OCI-LY3 (cell line): ENCODE results near the gene RXRA.

ENCODE experiments used
- H2AFZ ChIP-seq: fragments of 200-600, 300-600 bp; shearing (Covaris generic); 2 replicates; pipeline ENCODE4 v1.6.0; 2014; ENCODE audit warnings: antibody characterized with exemption, low read depth, low read length
- H3K27ac ChIP-seq: fragments of 200-600, 300-600 bp; sonication (generic); 2 replicates; pipeline ENCODE4 v1.5.1; 2014; ENCODE audit warnings: mild to moderate bottlenecking, low read length, moderate library complexity, mixed read lengths
- H3K27me3 ChIP-seq: fragments of 200-600, 300-600 bp; sonication (generic); 2 replicates; pipeline ENCODE4 v1.6.1; 2014; ENCODE audit warnings: low read depth, low read length, mixed read lengths
- H3K36me3 ChIP-seq: fragments of 200-600, 300-600 bp; sonication (generic); replicated peaks from 2 replicates; pipeline ENCODE3; 2014; ENCODE audit warnings: low read depth, low read length, mixed read lengths
- H3K4me1 ChIP-seq: fragments of 300-600, 200-600 bp; sonication (generic); 2 replicates; pipeline ENCODE4 v1.6.1; 2014; ENCODE audit warnings: low read length, mixed read lengths
- H3K4me2 ChIP-seq: fragments of 200-600, 300-600 bp; sonication (generic); 2 replicates; pipeline ENCODE4 v1.6.1; 2014; ENCODE audit warnings: low read length, mixed read lengths
- H3K4me3 ChIP-seq: fragments of 300-600, 200-600 bp; sonication (generic); 2 replicates; pipeline ENCODE4 v1.5.1; 2014; ENCODE audit warnings: antibody characterized with exemption, mild to moderate bottlenecking, low read length, moderate library complexity
- H3K79me2 ChIP-seq: fragments of 300-600, 200-600 bp; shearing (Covaris generic); 2 replicates; pipeline ENCODE4 v1.6.1; 2014; ENCODE audit warnings: mild to moderate bottlenecking, low read length, mixed read lengths
- H3K9ac ChIP-seq: fragments of 300-600, 200-600 bp; shearing (Covaris generic); 2 replicates; pipeline ENCODE4 v1.6.0; 2014; ENCODE audit warnings: mild to moderate bottlenecking, low read length, moderate library complexity
- H3K9me3 ChIP-seq: fragments of 200-600, 300-600 bp; shearing (Covaris generic); 2 replicates; pipeline ENCODE4 v1.6.1; 2014; ENCODE audit warnings: low read length, mixed read lengths; ENCODE audit not compliant: insufficient read depth
- H4K20me1 ChIP-seq: fragments of 200-600, 300-600 bp; sonication (generic); 2 replicates; pipeline ENCODE4 v1.6.1; 2016; ENCODE audit warnings: low read length, mixed read lengths; ENCODE audit not compliant: insufficient read depth
- EZH2phosphoT487 ChIP-seq: fragments of 200-600 bp; shearing (Covaris generic); IDR thresholded peaks from 2 replicates; pipeline ENCODE4 v1.6.1; 2018; ENCODE audit warnings: antibody characterized with exemption, mixed run types, low read depth
- TF ChIP-seq, protein P1 (sequence below): fragments of 200-600, 300-600 bp; sonication (generic); IDR thresholded peaks from 2 replicates; pipeline ENCODE4 v1.5.1; 2014; ENCODE audit warnings: antibody characterized with exemption, low read length, low read depth

Gene RXRA

DNA sequence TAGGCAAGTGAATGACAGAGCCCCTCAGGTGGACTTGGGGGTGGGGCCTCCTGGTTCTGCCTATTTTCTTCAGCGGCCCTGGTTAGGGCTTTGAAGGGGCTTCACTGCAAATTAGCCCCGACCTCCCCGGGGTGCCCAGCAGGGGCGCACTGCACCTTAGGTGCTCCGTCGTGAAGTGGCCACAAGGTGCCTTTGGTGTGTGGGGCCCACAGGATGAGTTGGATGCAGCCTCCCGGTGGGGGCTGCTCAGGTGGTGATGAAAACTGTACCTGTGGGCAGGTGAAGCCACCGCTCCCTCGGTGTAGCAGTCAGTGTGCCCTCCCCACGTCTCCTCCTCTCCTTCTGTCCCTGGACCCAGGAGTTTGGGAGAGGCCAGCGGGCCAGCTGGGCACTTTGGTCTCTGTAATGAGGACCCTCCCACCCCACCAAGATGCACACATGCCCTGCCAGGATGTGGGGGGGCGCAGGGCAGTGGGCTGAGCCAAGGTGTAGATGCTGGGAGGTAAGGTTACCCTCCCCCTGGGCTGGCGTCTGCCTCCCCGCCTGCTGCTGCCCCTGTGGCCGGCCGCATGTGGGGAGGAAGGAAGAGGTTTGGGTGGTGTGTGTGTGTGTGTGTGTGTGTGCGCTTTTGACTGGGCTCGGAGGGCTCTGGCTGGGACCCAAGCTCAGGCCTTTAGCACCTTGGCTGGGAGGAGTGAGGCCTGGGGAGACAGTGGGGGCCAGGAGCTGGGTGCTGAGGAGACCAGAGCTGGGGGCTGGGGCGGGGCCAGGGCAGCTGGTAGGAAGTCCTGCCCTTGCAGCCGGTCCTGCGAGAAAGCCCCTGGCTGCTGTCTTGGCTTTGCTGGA is 55.6 kb downstream of the RXRA start:
- Histone ChIP-seq H4K20me1 (peaks cover 62% of the 10 kb centered on the region), H3K4me2 (no peak overlapping the region), H3K9ac (no peak overlapping the region), H3K36me3 (no peaks in the 10 kb centered on the region), H3K9me3 (no peaks in the 10 kb centered on the region), H3K4me1 (peaks cover 7% of the 10 kb centered on the region; the same call in 1 of the 2 replicates), H3K27ac (no peak overlapping the region), H3K27me3 (no peaks in the 10 kb centered on the region), H3K79me2 (no peaks in the 10 kb centered on the region), H3K4me3 (no peak overlapping the region), H2AFZ (no peak overlapping the region)
- TF ChIP-seq EZH2phosphoT487, result no peak
- TF ChIP-seq, protein P1, sequence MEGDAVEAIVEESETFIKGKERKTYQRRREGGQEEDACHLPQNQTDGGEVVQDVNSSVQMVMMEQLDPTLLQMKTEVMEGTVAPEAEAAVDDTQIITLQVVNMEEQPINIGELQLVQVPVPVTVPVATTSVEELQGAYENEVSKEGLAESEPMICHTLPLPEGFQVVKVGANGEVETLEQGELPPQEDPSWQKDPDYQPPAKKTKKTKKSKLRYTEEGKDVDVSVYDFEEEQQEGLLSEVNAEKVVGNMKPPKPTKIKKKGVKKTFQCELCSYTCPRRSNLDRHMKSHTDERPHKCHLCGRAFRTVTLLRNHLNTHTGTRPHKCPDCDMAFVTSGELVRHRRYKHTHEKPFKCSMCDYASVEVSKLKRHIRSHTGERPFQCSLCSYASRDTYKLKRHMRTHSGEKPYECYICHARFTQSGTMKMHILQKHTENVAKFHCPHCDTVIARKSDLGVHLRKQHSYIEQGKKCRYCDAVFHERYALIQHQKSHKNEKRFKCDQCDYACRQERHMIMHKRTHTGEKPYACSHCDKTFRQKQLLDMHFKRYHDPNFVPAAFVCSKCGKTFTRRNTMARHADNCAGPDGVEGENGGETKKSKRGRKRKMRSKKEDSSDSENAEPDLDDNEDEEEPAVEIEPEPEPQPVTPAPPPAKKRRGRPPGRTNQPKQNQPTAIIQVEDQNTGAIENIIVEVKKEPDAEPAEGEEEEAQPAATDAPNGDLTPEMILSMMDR, result peak; percentile 52

DNA sequence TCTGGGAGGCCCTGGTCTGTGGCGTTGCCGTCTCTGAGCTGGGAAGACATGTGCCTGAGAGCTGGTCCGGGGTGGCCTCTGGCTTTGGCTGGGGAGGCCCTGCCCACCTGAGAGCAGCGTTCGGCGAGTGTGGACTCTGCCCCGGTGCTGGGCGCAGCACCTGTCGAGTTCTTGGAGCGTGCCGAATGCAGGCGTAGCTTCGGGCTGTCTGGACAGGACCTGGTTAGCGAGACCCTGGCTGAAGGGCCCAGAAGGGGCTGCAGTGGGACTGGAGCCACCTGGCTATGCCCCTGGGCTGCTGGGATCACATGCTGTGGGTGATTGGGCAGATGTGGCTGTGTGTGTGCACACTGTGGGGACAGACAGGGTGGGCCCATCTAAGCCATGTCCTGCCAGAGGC is 56.5 kb downstream of the RXRA start:
- Histone ChIP-seq H3K4me3 (no peak overlapping the region), H4K20me1 (peaks cover 58% of the 10 kb centered on the region), H3K4me1 (peaks cover 7% of the 10 kb centered on the region; the same call in 1 of the 2 replicates), H3K9ac (no peak overlapping the region), H2AFZ (no peak overlapping the region), H3K27ac (no peak overlapping the region), H3K79me2 (no peaks in the 10 kb centered on the region), H3K9me3 (no peaks in the 10 kb centered on the region), H3K4me2 (no peak overlapping the region), H3K36me3 (no peaks in the 10 kb centered on the region), H3K27me3 (no peaks in the 10 kb centered on the region)
- TF ChIP-seq EZH2phosphoT487, result no peak
- TF ChIP-seq, protein P1, result no peak

DNA sequence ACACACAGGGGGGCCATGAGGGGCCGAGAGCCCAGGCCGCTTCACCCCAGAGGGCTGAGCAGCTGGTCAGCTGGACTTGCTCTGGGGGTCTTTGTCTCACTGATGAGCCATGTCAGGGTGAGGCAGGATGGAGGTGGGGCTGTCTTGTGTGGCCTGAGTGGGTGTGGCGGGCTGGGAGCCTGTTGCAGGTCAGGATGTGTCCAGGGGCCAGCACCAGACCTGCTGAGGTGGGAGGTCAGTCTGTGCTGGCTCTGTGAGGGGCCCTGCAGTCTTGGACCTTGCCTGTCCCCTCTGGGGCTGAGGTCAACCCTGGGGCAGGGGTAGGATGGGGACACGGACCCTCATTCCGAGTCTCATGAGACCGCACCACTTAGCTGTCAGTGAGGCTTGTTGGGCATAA is 56.9 kb downstream of the RXRA start:
- no peaks in the 10 kb centered on the region for H3K79me2 ChIP-seq
- no peaks in the 10 kb centered on the region for H3K9me3 ChIP-seq
- peaks cover 56% of the 10 kb centered on the region for H4K20me1 ChIP-seq
- no peak overlapping the region for H3K4me2 ChIP-seq
- H3K9ac ChIP-seq, result no peak overlapping the region
- H3K27ac ChIP-seq, result no peak overlapping the region
- TF ChIP-seq, protein P1, result no peak
- TF ChIP-seq EZH2phosphoT487, result no peak
- no peak overlapping the region for H3K4me3 ChIP-seq
- H3K27me3 ChIP-seq, result no peaks in the 10 kb centered on the region
- no peaks in the 10 kb centered on the region for H3K36me3 ChIP-seq
- no peak overlapping the region for H2AFZ ChIP-seq
- H3K4me1 ChIP-seq, result peaks cover 7% of the 10 kb centered on the region; the same call in 1 of the 2 replicates

DNA sequence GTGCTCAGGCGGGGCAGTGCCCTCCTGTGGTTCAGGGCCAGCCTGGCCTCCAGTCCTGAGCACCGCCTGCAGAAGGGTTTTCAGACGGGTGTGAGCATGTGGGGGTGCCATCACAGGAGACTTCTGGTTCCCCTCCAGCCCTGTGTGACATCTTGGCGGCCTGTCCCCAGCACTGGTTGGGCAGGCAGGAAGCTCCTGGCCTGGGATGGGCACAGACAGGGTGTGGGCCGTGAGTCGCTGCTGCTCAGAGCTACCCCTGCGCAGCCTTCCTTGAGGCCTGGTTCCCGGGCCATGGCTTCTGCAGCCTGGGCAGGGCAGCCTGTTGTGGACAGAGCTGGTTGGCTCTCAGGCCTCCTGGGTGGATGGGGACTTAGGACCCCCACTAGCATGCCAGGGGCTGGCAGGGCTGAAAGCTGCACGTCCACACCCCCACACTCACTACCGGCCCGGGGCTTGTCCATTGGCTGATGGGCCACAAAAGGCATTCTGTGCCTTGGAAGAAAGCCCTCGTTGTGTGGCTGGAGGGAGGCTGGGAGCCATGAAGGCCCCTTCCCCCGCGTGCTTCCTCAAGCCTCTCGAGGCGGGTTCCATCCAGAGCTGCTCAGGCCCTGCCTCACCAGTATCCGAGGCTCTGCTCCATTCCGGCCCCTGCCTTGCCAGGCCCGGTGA is 58.7 kb downstream of the RXRA start:
- Histone ChIP-seq H4K20me1 (peaks cover 49% of the 10 kb centered on the region), H3K79me2 (peaks cover 14% of the 10 kb centered on the region)
- TF ChIP-seq, protein P1, result no peak
- TF ChIP-seq EZH2phosphoT487, result no peak

More for the DNA sequence above, 58.7 kb downstream of the RXRA start:
- no peak overlapping the region for H3K9ac ChIP-seq
- no peak overlapping the region for H3K27ac ChIP-seq
- H2AFZ ChIP-seq, result no peak overlapping the region
- H3K27me3 ChIP-seq, result no peaks in the 10 kb centered on the region
- H3K4me3 ChIP-seq, result no peak overlapping the region
- no peaks in the 10 kb centered on the region for H3K36me3 ChIP-seq
- H3K4me2 ChIP-seq, result no peak overlapping the region
- peaks cover 19% of the 10 kb centered on the region for H3K4me1 ChIP-seq
- no peaks in the 10 kb centered on the region for H3K9me3 ChIP-seq
